Lung (tissue), 12 donors: Measurements from ENCODE around the gene LCE1E. TPM values are rescaled to one million over a fixed set of nuclear protein-coding genes. Genes with fewer than 3 reads are reported as not detected.

Source experiments
- ATAC-seq: fragments of 200-7000 bp; cut with Tn5 transposase; one replicate; pipeline ENCODE4 v1.9.1; 2020; ENCODE audit warnings: moderate number of reproducible peaks; ENCODE audit not compliant: insufficient read depth, low FRiP score
- DNase-seq, 3 donors: peaks; one replicate each; pipeline ENCODE4 v3.0.0-alpha.2; 2013 to 2017
- H3K27ac ChIP-seq, 2 donors: one replicate each; pipeline ENCODE4 v1.5.1; 2013; ENCODE audit warnings: mild to moderate bottlenecking in 2 of 2, moderate library complexity in 2 of 2, control low read depth in 1 of 2, inconsistent platforms in 1 of 2, low read depth in 1 of 2, low read length in 1 of 2
- H3K27me3 ChIP-seq, 3 donors: one replicate each; pipeline ENCODE4 v1.5.1; 2013; ENCODE audit warnings: low read length in 2 of 3; ENCODE audit not compliant: control insufficient read depth in 3 of 3, insufficient read depth in 3 of 3
- H3K36me3 ChIP-seq, 4 donors: one replicate each; pipeline ENCODE4 v1.5.1; 2013; ENCODE audit warnings: low read length in 4 of 4, mild to moderate bottlenecking in 1 of 4, moderate library complexity in 1 of 4; ENCODE audit not compliant: control insufficient read depth in 4 of 4, insufficient read depth in 4 of 4
- H3K4me1 ChIP-seq, 5 donors: one replicate each; pipeline ENCODE4 v1.5.1; 2013; ENCODE audit warnings: low read length in 5 of 5, mild to moderate bottlenecking in 2 of 5, moderate library complexity in 1 of 5; ENCODE audit not compliant: control insufficient read depth in 5 of 5, insufficient read depth in 5 of 5
- H3K4me3 ChIP-seq: one replicate; pipeline ENCODE4 v1.5.1; 2013; ENCODE audit warnings: mild to moderate bottlenecking, control low read depth, moderate library complexity
- H3K9ac ChIP-seq, 2 donors: one replicate each; pipeline ENCODE4 v1.5.1; 2013; ENCODE audit warnings: low read length in 2 of 2, control low read depth in 1 of 2; ENCODE audit not compliant: insufficient read depth in 1 of 2
- H3K9me3 ChIP-seq, 4 donors: one replicate each; pipeline ENCODE4 v1.5.1; 2013; ENCODE audit warnings: low read length in 3 of 4, mild to moderate bottlenecking in 1 of 4, moderate library complexity in 1 of 4; ENCODE audit not compliant: control insufficient read depth in 4 of 4, insufficient read depth in 3 of 4
- WGBS, 2 donors: extraction: QIAGEN DNeasy Blood & Tissue Kit; methylation state at CpG; one replicate each; pipeline ENCODE4 v1.1.7; 2013; 5-methylcytosine and 5-hydroxymethylcytosine counted together
- polyA plus RNA-seq, 2 donors: library from polyadenylated mRNA; stranded (reverse); fragments of 200-250 nt; gene quantifications; one replicate each; pipeline ENCODE4 v1.2.1, GENCODE V29; 2013
- total RNA-seq, 2 donors: library from RNA; depleted of rRNA in 1 of 2; stranded (reverse); fragments of >200 nt in 1 of 2; gene quantifications; one replicate each; pipeline ENCODE4 v1.2.1, GENCODE V29; 2014 to 2021
- TF ChIP-seq, protein P1 (sequence below): IDR thresholded peaks from 2 replicates; pipeline ENCODE4 v1.5.1; 2012; ENCODE audit warnings: mild to moderate bottlenecking; ENCODE audit errors: control extremely low read depth, extremely low read depth
- donor health status: control.
- donor health status: control.
- donor health status: Bipolar disorder and iron deficiency.
- donor health status: healthy.
- donor health status: DM: yes; HTN: yes; CAD: no.

Gene LCE1E
- total and polyA plus RNA-seq, 4 donors = not detected

DNA sequence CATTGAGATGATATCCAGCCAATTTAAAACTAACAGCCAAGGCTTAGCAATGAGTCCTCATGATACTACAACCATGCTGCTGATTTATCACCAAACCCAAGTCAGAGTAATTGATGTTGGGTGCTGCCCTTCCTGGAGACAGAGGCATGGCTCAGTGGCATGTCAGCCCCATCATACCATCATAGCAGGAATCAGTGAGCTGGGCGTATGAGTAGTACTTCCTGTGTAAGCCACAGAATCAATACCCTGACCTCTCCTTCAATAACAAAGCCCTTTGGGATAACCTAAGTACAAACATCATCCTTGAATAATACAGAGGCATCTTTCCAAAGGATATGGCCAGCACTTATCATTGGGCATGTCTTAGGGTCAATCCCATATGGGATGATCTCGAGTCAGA, 3.0 kb upstream of the LCE1E start:
- TF ChIP-seq, protein P1, sequence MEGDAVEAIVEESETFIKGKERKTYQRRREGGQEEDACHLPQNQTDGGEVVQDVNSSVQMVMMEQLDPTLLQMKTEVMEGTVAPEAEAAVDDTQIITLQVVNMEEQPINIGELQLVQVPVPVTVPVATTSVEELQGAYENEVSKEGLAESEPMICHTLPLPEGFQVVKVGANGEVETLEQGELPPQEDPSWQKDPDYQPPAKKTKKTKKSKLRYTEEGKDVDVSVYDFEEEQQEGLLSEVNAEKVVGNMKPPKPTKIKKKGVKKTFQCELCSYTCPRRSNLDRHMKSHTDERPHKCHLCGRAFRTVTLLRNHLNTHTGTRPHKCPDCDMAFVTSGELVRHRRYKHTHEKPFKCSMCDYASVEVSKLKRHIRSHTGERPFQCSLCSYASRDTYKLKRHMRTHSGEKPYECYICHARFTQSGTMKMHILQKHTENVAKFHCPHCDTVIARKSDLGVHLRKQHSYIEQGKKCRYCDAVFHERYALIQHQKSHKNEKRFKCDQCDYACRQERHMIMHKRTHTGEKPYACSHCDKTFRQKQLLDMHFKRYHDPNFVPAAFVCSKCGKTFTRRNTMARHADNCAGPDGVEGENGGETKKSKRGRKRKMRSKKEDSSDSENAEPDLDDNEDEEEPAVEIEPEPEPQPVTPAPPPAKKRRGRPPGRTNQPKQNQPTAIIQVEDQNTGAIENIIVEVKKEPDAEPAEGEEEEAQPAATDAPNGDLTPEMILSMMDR = no peak
- Histone ChIP-seq H3K27me3 (peaks cover 0 to 3% (median 2%) of the 10 kb centered on the region in 3 donors), H3K9ac (no peak overlapping the region), H3K9me3 (no peaks in the 10 kb centered on the region), H3K36me3 (no peaks in the 10 kb centered on the region), H3K27ac (no peak overlapping the region), H3K4me3 (no peak overlapping the region), H3K4me1 (peaks cover 0 to 2% (median 0%) of the 10 kb centered on the region in 5 donors)
- WGBS, 2 donors = 62 to 65% methylated on average over 2 of the region's 2 CpGs
- DNase-seq (no peak), ATAC-seq (no peak)

DNA sequence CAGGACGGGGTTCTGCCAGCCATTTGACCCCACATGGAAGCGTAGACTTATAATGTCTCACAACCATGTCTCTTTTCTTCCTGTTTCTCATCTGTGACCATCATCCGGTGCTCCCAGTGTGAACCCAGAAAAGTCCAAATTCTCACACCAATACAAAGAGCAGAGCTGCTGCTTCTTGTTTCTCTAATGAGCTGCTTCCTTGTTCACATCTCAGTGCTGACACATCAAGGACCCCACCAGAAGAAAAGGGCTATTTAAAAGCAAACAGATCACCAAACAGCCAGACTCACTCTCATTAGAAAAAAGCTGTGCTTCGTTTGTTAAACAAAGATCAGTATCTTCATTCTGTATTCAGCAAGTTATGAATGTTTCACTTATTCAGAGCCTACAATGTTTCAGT, 9.6 kb downstream of the LCE1E start:
- no peak overlapping the region for H3K4me3 ChIP-seq
- no peak for DNase-seq
- TF ChIP-seq, protein P1 = no peak
- 63 to 67% methylated on average over 4 of the region's 4 CpGs for WGBS, 2 donors
- H3K9me3 ChIP-seq = no peaks in the 10 kb centered on the region
- no peaks in the 10 kb centered on the region for H3K4me1 ChIP-seq
- ATAC-seq = no peak
- no peaks in the 10 kb centered on the region for H3K36me3 ChIP-seq
- no peak overlapping the region for H3K9ac ChIP-seq
- no peak overlapping the region for H3K27ac ChIP-seq
- no peaks in the 10 kb centered on the region for H3K27me3 ChIP-seq

DNA sequence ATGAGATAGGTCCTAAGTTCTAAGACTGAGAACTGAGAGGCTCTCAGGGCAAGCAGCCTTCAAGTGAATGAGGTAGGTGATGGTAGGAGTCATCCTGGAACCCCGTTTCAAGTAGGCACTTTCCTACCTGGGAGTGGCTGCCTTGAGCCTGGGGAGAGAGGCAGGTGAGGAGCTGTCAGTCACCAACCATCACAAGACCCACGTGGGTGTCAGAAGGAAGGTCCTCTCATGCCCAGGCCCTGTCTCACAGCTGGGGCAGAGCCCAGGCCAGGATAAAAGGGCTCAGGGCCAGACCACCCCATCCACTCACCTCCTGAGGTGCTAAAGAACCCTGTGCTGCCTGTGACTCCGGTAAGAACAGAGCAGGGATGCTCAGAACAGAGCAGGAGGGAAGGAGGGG, 10.4 kb downstream of the LCE1E start, which contains the start of gene LCE1D:
Gene LCE1D (plus strand): TSS at position 301 of the 400 bp plus-strand sequence. CDS start 1,074 bp downstream, outside the sequence.
- Histone ChIP-seq H3K9me3 (no peaks in the 10 kb centered on the region), H3K27me3 (no peaks in the 10 kb centered on the region), H3K27ac (no peak within 1 kb of the TSS), H3K36me3 (no peaks in the 10 kb centered on the region), H3K9ac (no peak within 1 kb of the TSS), H3K4me1 (no peaks in the 10 kb centered on the region), H3K4me3 (no peak within 1 kb of the TSS)
- 44 to 75% methylated on average over 2 to 3 of the region's 3 CpGs for WGBS, 2 donors
- no peak for DNase-seq
- TF ChIP-seq, protein P1 = no peak
- ATAC-seq = no peak

- 39 to 52% methylated on average over 1 of the region's 1 CpG for WGBS, 2 donors
- no peak overlapping the region for H3K9ac ChIP-seq
- DNase-seq (no peak), ATAC-seq (no peak)
- TF ChIP-seq, protein P1 = no peak
- no peak overlapping the region for H3K4me3 ChIP-seq
- H3K36me3 ChIP-seq = no peaks in the 10 kb centered on the region
- H3K9me3 ChIP-seq = no peaks in the 10 kb centered on the region
- H3K4me1 ChIP-seq = no peaks in the 10 kb centered on the region
- no peaks in the 10 kb centered on the region for H3K27me3 ChIP-seq
- H3K27ac ChIP-seq = no peak overlapping the region
Observed at GRCh38 chr1:152801333-152801732, 15.3 kb downstream of the LCE1E start.
